ENCODE data around the gene BYSL.

- no peak for TF ChIP-seq CTCF (conservative IDR thresholded peaks at IDR 0.05)
- no peak for TF ChIP-seq EZH2 (IDR thresholded peaks at IDR 0.05; ENCODE audit: low read depth)
Observed at GRCh38 chr6:41914343-41914742, 7.0 kb upstream of the BYSL start.

Data from PC-9 (cell line).